Measurements from ENCODE around the gene UBE3D.

DNA sequence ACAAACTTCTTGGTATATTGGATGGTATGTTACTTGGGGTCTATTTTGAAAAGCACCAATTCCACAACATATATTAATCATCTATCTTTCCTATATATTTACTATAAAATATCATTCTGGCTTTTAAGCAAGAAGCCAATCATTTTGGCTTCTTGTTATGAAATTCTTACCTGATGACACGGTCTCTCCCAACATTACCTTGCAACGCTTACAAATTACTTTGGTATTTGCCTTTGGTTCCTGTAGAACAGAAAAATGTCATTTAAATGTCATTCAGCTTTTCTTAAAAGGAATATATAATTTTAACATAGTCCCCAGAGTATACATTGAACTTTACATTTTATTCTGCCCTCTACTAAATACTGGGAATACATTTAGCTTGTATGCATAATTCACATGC is 27.4 kb downstream of the UBE3D start:
- TF ChIP-seq, protein P1, sequence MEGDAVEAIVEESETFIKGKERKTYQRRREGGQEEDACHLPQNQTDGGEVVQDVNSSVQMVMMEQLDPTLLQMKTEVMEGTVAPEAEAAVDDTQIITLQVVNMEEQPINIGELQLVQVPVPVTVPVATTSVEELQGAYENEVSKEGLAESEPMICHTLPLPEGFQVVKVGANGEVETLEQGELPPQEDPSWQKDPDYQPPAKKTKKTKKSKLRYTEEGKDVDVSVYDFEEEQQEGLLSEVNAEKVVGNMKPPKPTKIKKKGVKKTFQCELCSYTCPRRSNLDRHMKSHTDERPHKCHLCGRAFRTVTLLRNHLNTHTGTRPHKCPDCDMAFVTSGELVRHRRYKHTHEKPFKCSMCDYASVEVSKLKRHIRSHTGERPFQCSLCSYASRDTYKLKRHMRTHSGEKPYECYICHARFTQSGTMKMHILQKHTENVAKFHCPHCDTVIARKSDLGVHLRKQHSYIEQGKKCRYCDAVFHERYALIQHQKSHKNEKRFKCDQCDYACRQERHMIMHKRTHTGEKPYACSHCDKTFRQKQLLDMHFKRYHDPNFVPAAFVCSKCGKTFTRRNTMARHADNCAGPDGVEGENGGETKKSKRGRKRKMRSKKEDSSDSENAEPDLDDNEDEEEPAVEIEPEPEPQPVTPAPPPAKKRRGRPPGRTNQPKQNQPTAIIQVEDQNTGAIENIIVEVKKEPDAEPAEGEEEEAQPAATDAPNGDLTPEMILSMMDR (conservative IDR thresholded peaks at IDR 0.05), result no peak
- TF ChIP-seq EZH2 (IDR thresholded peaks at IDR 0.05; ENCODE audit: low read depth), result no peak
